AG04450 (cell line): ENCODE data around the gene PTPN4. TPM values are rescaled to one million over a fixed set of nuclear protein-coding genes. Genes with fewer than 3 reads are reported as not detected.
A peak's percentile ranks its signal among the peaks of the same experiment; 100 is the strongest.

ENCODE experiments used
- CTCF ChIA-PET: fragments of 300-600, 350-600 bp; formaldehyde crosslinking; extraction: SDS; loops from one replicate; lab custom pipeline; 2022; ENCODE audit warnings: antibody characterized with exemption, inconsistent platforms; lab: Charles Lee
- POLR2A ChIA-PET: fragments of 350-600 bp; formaldehyde crosslinking; extraction: SDS; loops from one replicate; lab custom pipeline; 2021; ENCODE audit warnings: antibody characterized with exemption, inconsistent platforms; lab: Yijun Ruan, JAX
- DNase-seq: peaks from one replicate; pipeline ENCODE4 v3.0.0-alpha.2; 2011; ENCODE audit warnings: low read depth, low spot score
- H3K27ac ChIP-seq: one replicate; pipeline ENCODE4 v1.5.1; 2012; ENCODE audit warnings: low read depth, low read length, control low read depth
- H3K27me3 ChIP-seq: one replicate; pipeline ENCODE4 v1.6.0; 2012; ENCODE audit warnings: low read length; ENCODE audit not compliant: control insufficient read depth, insufficient read depth
- H3K4me3 ChIP-seq: 2 replicates; pipeline ENCODE4 v1.5.1; 2011; ENCODE audit warnings: mild to moderate bottlenecking, low read depth, low read length, control low read depth
- H3K9me3 ChIP-seq: 2 replicates; pipeline ENCODE4 v1.5.1; 2012; ENCODE audit warnings: low read length; ENCODE audit not compliant: control insufficient read depth, insufficient read depth
- polyA plus RNA-seq: library from polyadenylated mRNA; depleted of rRNA; stranded (reverse); fragments of >200 nt; gene quantifications from 2 replicates; pipeline ENCODE4 v1.2.3, GENCODE V29; 2011
- TF ChIP-seq, protein P1 (sequence below): IDR thresholded peaks from 2 replicates; pipeline ENCODE4 v1.5.1; 2011; ENCODE audit warnings: low read depth, low read length, control low read depth, inconsistent platforms

Gene PTPN4
- polyA plus RNA-seq, 1 experiment: 19.6 TPM

DNA sequence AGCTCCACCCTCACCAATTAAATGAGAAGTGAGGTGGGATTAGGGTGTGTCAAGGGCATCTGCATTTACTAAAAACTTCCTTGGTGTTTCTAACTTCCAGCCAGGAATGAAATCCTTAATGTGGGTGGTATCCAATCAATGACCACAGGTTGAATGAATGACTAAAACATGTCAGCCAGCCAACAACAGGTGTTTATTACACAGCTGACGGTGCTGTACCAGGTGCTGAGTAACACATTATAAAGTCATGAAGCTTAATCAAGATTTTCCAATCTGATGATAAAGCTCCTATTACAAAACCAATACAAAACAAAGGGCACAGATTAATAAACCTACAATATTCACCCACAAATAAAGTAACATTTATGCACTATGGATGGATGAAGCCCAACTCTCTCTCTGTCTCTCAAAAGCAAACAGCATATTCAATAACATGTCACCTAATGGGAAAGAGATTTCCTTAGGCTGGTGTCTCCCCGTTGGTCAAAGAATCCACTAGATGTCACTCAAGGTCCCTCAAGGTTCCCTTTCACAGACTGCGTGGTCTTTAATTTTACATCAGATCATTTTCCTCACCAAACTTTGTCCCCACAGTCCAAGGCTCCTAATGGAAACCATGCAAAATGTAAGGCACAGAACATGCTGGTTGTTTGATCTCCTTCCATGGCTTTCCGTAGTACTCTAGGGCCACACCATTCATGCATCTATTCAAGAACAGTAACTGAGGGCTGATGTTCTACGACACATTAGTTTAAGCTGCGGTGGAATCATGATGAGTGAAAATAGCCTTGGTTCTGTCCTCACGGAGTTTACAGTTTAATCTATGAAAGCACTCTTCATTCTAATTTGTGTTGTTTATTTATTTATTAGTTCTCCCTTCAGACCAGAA lies 6.4 kb upstream of the PTPN4 start:
- Histone ChIP-seq H3K27me3 (no peaks in the 10 kb centered on the region), H3K4me3 (no peak overlapping the region), H3K27ac (no peak overlapping the region), H3K9me3 (no peaks in the 10 kb centered on the region)
- ChIA-PET CTCF (interaction anchor here (0.6 to 2.2 kb wide), 22 partner anchors 10 to 560 kb away, joined by 3 to 39 read pairs (median 4); no protein-coding TSS in a partner anchor), POLR2A (interaction anchor here (0.8 kb wide), 1 partner anchor 70 kb away, joined by 4 read pairs; no protein-coding TSS in a partner anchor)
- TF ChIP-seq, protein P1, sequence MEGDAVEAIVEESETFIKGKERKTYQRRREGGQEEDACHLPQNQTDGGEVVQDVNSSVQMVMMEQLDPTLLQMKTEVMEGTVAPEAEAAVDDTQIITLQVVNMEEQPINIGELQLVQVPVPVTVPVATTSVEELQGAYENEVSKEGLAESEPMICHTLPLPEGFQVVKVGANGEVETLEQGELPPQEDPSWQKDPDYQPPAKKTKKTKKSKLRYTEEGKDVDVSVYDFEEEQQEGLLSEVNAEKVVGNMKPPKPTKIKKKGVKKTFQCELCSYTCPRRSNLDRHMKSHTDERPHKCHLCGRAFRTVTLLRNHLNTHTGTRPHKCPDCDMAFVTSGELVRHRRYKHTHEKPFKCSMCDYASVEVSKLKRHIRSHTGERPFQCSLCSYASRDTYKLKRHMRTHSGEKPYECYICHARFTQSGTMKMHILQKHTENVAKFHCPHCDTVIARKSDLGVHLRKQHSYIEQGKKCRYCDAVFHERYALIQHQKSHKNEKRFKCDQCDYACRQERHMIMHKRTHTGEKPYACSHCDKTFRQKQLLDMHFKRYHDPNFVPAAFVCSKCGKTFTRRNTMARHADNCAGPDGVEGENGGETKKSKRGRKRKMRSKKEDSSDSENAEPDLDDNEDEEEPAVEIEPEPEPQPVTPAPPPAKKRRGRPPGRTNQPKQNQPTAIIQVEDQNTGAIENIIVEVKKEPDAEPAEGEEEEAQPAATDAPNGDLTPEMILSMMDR: peak; percentile 66
- no peak for DNase-seq

DNA sequence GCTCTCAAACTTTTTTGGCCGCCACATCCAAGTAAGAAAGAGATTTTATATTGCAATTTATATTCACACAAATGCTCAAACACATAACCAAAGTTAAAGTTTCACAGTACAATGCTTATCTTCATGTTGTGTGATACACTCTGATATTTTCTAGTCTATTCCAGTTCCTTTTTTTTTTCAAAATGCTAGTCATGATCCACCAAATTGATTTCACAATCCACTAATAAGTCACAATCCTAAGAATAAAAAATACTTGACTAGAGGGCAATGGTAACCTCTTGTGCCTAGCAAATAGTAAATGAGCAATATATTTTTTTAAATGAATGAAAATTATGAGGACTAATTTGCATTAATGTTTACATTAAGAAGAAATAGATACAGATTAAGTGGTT lies 5.8 kb upstream of the PTPN4 start:
- Histone ChIP-seq H3K4me3 (no peak overlapping the region), H3K27ac (no peak overlapping the region), H3K27me3 (no peaks in the 10 kb centered on the region), H3K9me3 (no peaks in the 10 kb centered on the region)
- no peak for DNase-seq
- ChIA-PET POLR2A (interaction anchor here (0.8 kb wide), 1 partner anchor 70 kb away, joined by 4 read pairs; no protein-coding TSS in a partner anchor), CTCF (interaction anchor here (0.7 to 2.2 kb wide), 15 partner anchors 10 to 559 kb away, joined by 3 to 39 read pairs (median 6); no protein-coding TSS in a partner anchor)
- TF ChIP-seq, protein P1: no peak

DNA sequence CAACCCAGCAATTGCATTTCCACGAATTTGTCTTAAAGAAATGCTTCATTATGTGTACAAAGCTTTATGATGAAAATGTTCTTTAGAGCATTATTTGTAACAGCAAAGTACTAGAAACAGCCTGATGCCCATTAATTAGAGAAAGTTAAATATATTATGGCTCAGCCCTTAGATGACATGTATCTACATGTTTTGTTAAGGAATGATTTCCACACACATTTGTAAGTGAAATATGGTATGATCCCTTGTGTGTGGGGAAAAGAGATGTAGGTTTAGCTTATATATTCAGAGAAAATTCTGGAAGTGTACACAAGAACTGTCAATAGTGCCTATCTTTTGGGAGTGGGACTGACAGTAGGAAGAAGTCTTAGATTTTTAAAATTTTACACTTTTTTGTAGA lies 3.8 kb upstream of the PTPN4 start:
- DNase-seq: no peak
- POLR2A ChIA-PET: no interaction called here
- Histone ChIP-seq H3K27me3 (no peaks in the 10 kb centered on the region), H3K4me3 (no peak overlapping the region), H3K27ac (no peak overlapping the region), H3K9me3 (no peaks in the 10 kb centered on the region)
- TF ChIP-seq, protein P1: no peak
- CTCF ChIA-PET: interaction anchor here (0.8 to 2.5 kb wide), 5 partner anchors 52 to 557 kb away, joined by 3 to 14 read pairs (median 3); no protein-coding TSS in a partner anchor

DNA sequence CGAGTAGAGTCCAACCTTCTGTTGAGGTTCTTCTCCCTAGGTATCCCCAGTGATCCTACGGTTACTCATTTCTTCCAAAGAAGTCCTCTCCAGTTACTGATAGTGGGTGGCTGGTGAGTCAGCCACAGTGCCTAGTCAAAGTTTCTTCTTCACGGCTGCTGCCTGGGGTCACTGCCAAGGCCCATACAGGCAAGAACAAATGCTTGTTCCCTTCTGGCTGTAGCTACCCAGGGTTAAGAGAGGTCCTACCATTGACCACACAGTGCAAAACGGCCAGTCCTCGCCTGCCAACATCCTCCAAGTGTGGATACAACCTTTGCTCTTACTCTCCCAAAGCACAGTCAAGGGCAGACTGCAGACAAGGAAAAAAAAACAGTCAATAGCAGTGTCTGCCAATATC lies 2.9 kb upstream of the PTPN4 start:
- ChIA-PET POLR2A (no interaction called here), CTCF (interaction anchor here (0.8 to 2.5 kb wide), 4 partner anchors 66 to 557 kb away, joined by 3 to 14 read pairs (median 5); no protein-coding TSS in a partner anchor)
- Histone ChIP-seq H3K9me3 (no peaks in the 10 kb centered on the region), H3K27me3 (no peaks in the 10 kb centered on the region), H3K4me3 (no peak overlapping the region), H3K27ac (no peak overlapping the region)
- TF ChIP-seq, protein P1: no peak
- DNase-seq: no peak
